GM23338 (cell line): ENCODE results near the gene ACAN.

Experiments
- CREB1 ChIP-seq: fragments of 250-450 bp; sonication (Bioruptor Pico); IDR thresholded peaks from 2 replicates; pipeline ENCODE4 v1.5.0; 2020; ENCODE audit warnings: low read depth, mild to moderate bottlenecking, moderate library complexity
- EZH2 ChIP-seq: fragments of 200-600 bp; sonication (generic); IDR thresholded peaks from one replicate; pipeline ENCODE4 v1.8.0; 2017; ENCODE audit warnings: antibody characterized with exemption, mild to moderate bottlenecking, low read depth; ENCODE audit not compliant: unreplicated experiment
- EZH2phosphoT487 ChIP-seq: fragments of 200-600 bp; sonication (generic); IDR thresholded peaks from one replicate; pipeline ENCODE4 v1.8.1; 2018; ENCODE audit warnings: antibody characterized with exemption; ENCODE audit not compliant: unreplicated experiment
- JUNB ChIP-seq: IDR thresholded peaks from one replicate; pipeline ENCODE4 v1.6.1; 2016; ENCODE audit warnings: antibody characterized with exemption; ENCODE audit not compliant: unreplicated experiment
- NANOG ChIP-seq: IDR thresholded peaks from 2 replicates; pipeline ENCODE4 v1.6.1; 2016; ENCODE audit warnings: antibody characterized with exemption, borderline replicate concordance
- POLR2AphosphoS5 ChIP-seq: IDR thresholded peaks from 2 replicates; pipeline ENCODE4 v1.6.1; 2016; ENCODE audit warnings: antibody characterized with exemption, low read depth
- REST ChIP-seq: IDR thresholded peaks from one replicate; pipeline ENCODE4 v1.6.1; 2018; ENCODE audit warnings: antibody characterized with exemption; ENCODE audit not compliant: unreplicated experiment
- STAT1 ChIP-seq: IDR thresholded peaks from one replicate; pipeline ENCODE4 v1.6.1; 2016; ENCODE audit warnings: antibody characterized with exemption; ENCODE audit not compliant: unreplicated experiment
- ZNF114 ChIP-seq: fragments of 250-450 bp; sonication (Bioruptor Pico); IDR thresholded peaks from 2 replicates; pipeline ENCODE4 v1.5.0; 2020; ENCODE audit warnings: mild to moderate bottlenecking, moderate library complexity
- ZNF331 ChIP-seq: fragments of 250-450 bp; sonication (Bioruptor Pico); IDR thresholded peaks from 2 replicates; pipeline ENCODE4 v1.5.0; 2020; ENCODE audit warnings: low read depth, mild to moderate bottlenecking, moderate library complexity
- TF ChIP-seq, protein P1 (sequence below), 2 experiments: fragments of 200-600 bp in 1 of 2; sonication (generic) in 1 of 2; conservative IDR thresholded peaks; 2 replicates each; pipeline versions ENCODE4 v1.5.1 to v1.6.1; 2016 to 2017; ENCODE audit warnings: antibody characterized with exemption in 2 of 2, low read depth in 2 of 2, mild to moderate bottlenecking in 2 of 2, moderate library complexity in 1 of 2
- TF ChIP-seq, protein P2 (sequence below): fragments of 250-450 bp; sonication (Bioruptor Pico); IDR thresholded peaks from 2 replicates; pipeline ENCODE4 v1.5.0; 2020; ENCODE audit warnings: mild to moderate bottlenecking, moderate library complexity
- TF ChIP-seq, protein P3 (sequence below): IDR thresholded peaks from 2 replicates; pipeline ENCODE4 v1.6.1; 2016; ENCODE audit warnings: antibody characterized with exemption

GRCh38 chr15:88843334-88843733, 40.1 kb downstream of the ACAN start:
- TF ChIP-seq EZH2phosphoT487, result no peak
- TF ChIP-seq, protein P1, sequence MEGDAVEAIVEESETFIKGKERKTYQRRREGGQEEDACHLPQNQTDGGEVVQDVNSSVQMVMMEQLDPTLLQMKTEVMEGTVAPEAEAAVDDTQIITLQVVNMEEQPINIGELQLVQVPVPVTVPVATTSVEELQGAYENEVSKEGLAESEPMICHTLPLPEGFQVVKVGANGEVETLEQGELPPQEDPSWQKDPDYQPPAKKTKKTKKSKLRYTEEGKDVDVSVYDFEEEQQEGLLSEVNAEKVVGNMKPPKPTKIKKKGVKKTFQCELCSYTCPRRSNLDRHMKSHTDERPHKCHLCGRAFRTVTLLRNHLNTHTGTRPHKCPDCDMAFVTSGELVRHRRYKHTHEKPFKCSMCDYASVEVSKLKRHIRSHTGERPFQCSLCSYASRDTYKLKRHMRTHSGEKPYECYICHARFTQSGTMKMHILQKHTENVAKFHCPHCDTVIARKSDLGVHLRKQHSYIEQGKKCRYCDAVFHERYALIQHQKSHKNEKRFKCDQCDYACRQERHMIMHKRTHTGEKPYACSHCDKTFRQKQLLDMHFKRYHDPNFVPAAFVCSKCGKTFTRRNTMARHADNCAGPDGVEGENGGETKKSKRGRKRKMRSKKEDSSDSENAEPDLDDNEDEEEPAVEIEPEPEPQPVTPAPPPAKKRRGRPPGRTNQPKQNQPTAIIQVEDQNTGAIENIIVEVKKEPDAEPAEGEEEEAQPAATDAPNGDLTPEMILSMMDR (conservative IDR thresholded peaks at IDR 0.05; ENCODE audit: low read depth in 2 of 2), result no peak
- TF ChIP-seq EZH2, result no peak
- TF ChIP-seq JUNB, result no peak
- no peak for TF ChIP-seq CREB1 (CRISPR knock-in tag)
- TF ChIP-seq REST, result no peak
- TF ChIP-seq POLR2AphosphoS5, result no peak
- TF ChIP-seq, protein P2, sequence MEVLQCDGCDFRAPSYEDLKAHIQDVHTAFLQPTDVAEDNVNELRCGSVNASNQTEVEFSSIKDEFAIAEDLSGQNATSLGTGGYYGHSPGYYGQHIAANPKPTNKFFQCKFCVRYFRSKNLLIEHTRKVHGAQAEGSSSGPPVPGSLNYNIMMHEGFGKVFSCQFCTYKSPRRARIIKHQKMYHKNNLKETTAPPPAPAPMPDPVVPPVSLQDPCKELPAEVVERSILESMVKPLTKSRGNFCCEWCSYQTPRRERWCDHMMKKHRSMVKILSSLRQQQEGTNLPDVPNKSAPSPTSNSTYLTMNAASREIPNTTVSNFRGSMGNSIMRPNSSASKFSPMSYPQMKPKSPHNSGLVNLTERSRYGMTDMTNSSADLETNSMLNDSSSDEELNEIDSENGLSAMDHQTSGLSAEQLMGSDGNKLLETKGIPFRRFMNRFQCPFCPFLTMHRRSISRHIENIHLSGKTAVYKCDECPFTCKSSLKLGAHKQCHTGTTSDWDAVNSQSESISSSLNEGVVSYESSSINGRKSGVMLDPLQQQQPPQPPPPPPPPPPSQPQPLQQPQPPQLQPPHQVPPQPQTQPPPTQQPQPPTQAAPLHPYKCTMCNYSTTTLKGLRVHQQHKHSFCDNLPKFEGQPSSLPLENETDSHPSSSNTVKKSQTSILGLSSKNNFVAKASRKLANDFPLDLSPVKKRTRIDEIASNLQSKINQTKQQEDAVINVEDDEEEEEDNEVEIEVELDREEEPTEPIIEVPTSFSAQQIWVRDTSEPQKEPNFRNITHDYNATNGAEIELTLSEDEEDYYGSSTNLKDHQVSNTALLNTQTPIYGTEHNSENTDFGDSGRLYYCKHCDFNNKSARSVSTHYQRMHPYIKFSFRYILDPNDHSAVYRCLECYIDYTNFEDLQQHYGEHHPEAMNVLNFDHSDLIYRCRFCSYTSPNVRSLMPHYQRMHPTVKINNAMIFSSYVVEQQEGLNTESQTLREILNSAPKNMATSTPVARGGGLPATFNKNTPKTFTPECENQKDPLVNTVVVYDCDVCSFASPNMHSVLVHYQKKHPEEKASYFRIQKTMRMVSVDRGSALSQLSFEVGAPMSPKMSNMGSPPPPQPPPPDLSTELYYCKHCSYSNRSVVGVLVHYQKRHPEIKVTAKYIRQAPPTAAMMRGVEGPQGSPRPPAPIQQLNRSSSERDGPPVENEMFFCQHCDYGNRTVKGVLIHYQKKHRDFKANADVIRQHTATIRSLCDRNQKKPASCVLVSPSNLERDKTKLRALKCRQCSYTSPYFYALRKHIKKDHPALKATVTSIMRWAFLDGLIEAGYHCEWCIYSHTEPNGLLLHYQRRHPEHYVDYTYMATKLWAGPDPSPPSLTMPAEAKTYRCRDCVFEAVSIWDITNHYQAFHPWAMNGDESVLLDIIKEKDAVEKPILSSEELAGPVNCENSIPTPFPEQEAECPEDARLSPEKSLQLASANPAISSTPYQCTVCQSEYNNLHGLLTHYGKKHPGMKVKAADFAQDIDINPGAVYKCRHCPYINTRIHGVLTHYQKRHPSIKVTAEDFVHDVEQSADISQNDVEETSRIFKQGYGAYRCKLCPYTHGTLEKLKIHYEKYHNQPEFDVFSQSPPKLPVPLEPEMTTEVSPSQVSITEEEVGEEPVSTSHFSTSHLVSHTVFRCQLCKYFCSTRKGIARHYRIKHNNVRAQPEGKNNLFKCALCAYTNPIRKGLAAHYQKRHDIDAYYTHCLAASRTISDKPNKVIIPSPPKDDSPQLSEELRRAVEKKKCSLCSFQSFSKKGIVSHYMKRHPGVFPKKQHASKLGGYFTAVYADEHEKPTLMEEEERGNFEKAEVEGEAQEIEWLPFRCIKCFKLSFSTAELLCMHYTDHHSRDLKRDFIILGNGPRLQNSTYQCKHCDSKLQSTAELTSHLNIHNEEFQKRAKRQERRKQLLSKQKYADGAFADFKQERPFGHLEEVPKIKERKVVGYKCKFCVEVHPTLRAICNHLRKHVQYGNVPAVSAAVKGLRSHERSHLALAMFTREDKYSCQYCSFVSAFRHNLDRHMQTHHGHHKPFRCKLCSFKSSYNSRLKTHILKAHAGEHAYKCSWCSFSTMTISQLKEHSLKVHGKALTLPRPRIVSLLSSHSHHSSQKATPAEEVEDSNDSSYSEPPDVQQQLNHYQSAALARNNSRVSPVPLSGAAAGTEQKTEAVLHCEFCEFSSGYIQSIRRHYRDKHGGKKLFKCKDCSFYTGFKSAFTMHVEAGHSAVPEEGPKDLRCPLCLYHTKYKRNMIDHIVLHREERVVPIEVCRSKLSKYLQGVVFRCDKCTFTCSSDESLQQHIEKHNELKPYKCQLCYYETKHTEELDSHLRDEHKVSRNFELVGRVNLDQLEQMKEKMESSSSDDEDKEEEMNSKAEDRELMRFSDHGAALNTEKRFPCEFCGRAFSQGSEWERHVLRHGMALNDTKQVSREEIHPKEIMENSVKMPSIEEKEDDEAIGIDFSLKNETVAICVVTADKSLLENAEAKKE, result no peak
- TF ChIP-seq, protein P3, sequence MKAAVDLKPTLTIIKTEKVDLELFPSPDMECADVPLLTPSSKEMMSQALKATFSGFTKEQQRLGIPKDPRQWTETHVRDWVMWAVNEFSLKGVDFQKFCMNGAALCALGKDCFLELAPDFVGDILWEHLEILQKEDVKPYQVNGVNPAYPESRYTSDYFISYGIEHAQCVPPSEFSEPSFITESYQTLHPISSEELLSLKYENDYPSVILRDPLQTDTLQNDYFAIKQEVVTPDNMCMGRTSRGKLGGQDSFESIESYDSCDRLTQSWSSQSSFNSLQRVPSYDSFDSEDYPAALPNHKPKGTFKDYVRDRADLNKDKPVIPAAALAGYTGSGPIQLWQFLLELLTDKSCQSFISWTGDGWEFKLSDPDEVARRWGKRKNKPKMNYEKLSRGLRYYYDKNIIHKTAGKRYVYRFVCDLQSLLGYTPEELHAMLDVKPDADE, result no peak
- TF ChIP-seq STAT1, result no peak
- no peak for TF ChIP-seq ZNF331 (CRISPR knock-in tag)
- no peak for TF ChIP-seq NANOG
- TF ChIP-seq ZNF114 (CRISPR knock-in tag), result no peak
